ENCODE results near the gene TRMT1L.

GRCh38 chr1:185158800-185159199, 2.0 kb upstream of the TRMT1L start:
- no peak for TF ChIP-seq POLR2A (IDR thresholded peaks at IDR 0.05)
- no peak for TF ChIP-seq CTCF (IDR thresholded peaks at IDR 0.05)
